Cardiac septum (tissue), 1 donor: ENCODE results near the gene PIGQ. TPM values are rescaled to one million over a fixed set of nuclear protein-coding genes. Genes with fewer than 3 reads are reported as not detected.

Experiments
- DNase-seq: peaks from one replicate; pipeline ENCODE4 v3.0.0-alpha.2; 2020; ENCODE audit warnings: low spot score
- intact Hi-C: fragments of 100-400 bp; cut with DNase I; formaldehyde crosslinking; loops from one replicate; pipeline ENCODE4 v1.14.0; 2022
- microRNA-seq: library from miRNA; unstranded; fragments of <30 nt; microRNA quantifications from one replicate; pipeline ENCODE4 v1.2.0, GENCODE V29; 2020
- total RNA-seq: library from RNA; stranded (reverse); fragmentation: NEBNext Ultra II Directional; extraction: Animal tissue kit (Norgen Biotek cat#: 25700); gene quantifications from one replicate; pipeline ENCODE4 v1.2.1, GENCODE V29; 2021
- donor health status: DM: no; HTN: no; CAD: no.

The PIGQ gene
- total RNA-seq, 1 donor from 2014 or later, result 25.5 TPM

DNA sequence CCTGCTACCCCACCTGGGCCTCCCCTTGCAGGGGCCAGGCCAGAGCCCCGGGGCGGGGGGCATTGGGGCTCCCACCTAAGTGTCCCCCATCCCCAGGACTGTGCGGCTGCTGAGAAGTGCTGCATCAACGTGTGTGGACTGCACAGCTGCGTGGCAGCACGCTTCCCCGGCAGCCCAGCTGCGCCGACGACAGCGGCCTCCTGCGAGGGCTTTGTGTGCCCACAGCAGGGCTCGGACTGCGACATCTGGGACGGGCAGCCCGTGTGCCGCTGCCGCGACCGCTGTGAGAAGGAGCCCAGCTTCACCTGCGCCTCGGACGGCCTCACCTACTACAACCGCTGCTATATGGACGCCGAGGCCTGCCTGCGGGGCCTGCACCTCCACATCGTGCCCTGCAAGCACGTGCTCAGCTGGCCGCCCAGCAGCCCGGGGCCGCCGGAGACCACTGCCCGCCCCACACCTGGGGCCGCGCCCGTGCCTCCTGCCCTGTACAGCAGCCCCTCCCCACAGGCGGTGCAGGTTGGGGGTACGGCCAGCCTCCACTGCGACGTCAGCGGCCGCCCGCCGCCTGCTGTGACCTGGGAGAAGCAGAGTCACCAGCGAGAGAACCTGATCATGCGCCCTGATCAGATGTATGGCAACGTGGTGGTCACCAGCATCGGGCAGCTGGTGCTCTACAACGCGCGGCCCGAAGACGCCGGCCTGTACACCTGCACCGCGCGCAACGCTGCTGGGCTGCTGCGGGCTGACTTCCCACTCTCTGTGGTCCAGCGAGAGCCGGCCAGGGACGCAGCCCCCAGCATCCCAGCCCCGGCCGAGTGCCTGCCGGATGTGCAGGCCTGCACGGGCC lies 62.9 kb downstream of the PIGQ start:
- intact Hi-C loops, result no loop called here
- no peak for DNase-seq

GRCh38 chr16:633336-634050 lies 63.7 kb downstream of the PIGQ start:
- no peak for DNase-seq
- intact Hi-C loops, result no loop called here

Small RNA genes within 50 kb of the gene (microRNA-seq; reads per million reads assigned to microRNA genes)
- gene MIR3176, result 3.6 reads per million
- not detected for gene MIR5587

Other genes with a start within 250 kb of the PIGQ start
- gene AXIN1, start 217.2 kb upstream of the PIGQ start, total RNA-seq, result 13.5 TPM
- 60.1 TPM for gene MRPL28, start 199.4 kb upstream of the PIGQ start, total RNA-seq
- 42.8 TPM for gene PGAP6, start 188.0 kb upstream of the PIGQ start, total RNA-seq
- 65.0 TPM for gene NME4, start 172.8 kb upstream of the PIGQ start, total RNA-seq
- 11.6 TPM for gene DECR2, start 168.1 kb upstream of the PIGQ start, total RNA-seq
- 52.2 TPM for gene RAB11FIP3, start 144.3 kb upstream of the PIGQ start, total RNA-seq
- 18.5 TPM for gene CAPN15, start 42.3 kb upstream of the PIGQ start, total RNA-seq
- not detected for gene PRR35, start 9.6 kb upstream of the PIGQ start, total RNA-seq
- 0.30 TPM for gene NHLRC4, start 3.0 kb upstream of the PIGQ start, total RNA-seq
- gene RAB40C, start 20.1 kb downstream of the PIGQ start, total RNA-seq, result 19.4 TPM
- 0.40 TPM for gene WFIKKN1, start 61.0 kb downstream of the PIGQ start, total RNA-seq
- 47.7 TPM for gene METTL26, start 66.3 kb downstream of the PIGQ start, total RNA-seq
- gene MCRIP2, start 71.9 kb downstream of the PIGQ start, total RNA-seq, result 90.3 TPM
- gene WDR90, start 79.4 kb downstream of the PIGQ start, total RNA-seq, result 13.9 TPM
- gene RHOT2, start 98.2 kb downstream of the PIGQ start, total RNA-seq, result 102 TPM
- 1.8 TPM for gene RHBDL1, start 105.7 kb downstream of the PIGQ start, total RNA-seq
- 110 TPM for gene STUB1, start 110.4 kb downstream of the PIGQ start, total RNA-seq
- 50.5 TPM for gene JMJD8, start 114.4 kb downstream of the PIGQ start, total RNA-seq
- gene WDR24, start 120.4 kb downstream of the PIGQ start, total RNA-seq, result 9.1 TPM
- 1.5 TPM for gene FBXL16, start 135.8 kb downstream of the PIGQ start, total RNA-seq
- gene METRN, start 145.2 kb downstream of the PIGQ start, total RNA-seq, result 73.3 TPM
- 36.6 TPM for gene ANTKMT, start 151.2 kb downstream of the PIGQ start, total RNA-seq
- 0.16 TPM for gene CCDC78, start 156.5 kb downstream of the PIGQ start, total RNA-seq
- 10.9 TPM for gene HAGHL, start 157.1 kb downstream of the PIGQ start, total RNA-seq
- 21.7 TPM for gene CIAO3, start 171.0 kb downstream of the PIGQ start, total RNA-seq
- gene MSLN, start 190.8 kb downstream of the PIGQ start, total RNA-seq, result not detected
- gene RPUSD1, start 218.4 kb downstream of the PIGQ start, total RNA-seq, result 7.9 TPM
- 7.1 TPM for gene CHTF18, start 218.7 kb downstream of the PIGQ start, total RNA-seq
- not detected for gene GNG13, start 230.8 kb downstream of the PIGQ start, total RNA-seq